Measurements from ENCODE around the gene DENND1A. TPM values are rescaled to one million over a fixed set of nuclear protein-coding genes. Genes with fewer than 3 reads are reported as not detected.

DENND1A gene
- total RNA-seq, 1 experiment from 2014 or later: 23.5 TPM

DNA sequence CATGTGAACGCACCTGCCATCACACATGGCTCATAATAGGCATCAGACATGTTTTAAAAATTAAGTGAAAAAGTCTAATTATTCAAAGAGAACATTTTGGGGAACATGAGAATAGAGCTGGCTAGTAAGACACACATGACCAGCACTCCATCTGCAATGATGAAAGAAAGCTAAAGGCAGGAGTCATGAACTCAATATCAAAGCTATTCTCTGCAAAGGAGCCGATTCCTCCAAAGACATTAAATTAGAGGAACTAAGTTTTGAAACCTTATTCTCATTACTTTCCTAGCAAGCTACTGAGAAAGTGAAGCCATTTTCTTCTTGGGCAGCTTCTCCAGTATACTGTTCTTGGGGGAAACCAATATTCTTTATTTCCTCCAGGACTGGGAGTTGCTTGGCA, 401.9 kb downstream of the DENND1A start (continued):
- TF ChIP-seq, protein P1, sequence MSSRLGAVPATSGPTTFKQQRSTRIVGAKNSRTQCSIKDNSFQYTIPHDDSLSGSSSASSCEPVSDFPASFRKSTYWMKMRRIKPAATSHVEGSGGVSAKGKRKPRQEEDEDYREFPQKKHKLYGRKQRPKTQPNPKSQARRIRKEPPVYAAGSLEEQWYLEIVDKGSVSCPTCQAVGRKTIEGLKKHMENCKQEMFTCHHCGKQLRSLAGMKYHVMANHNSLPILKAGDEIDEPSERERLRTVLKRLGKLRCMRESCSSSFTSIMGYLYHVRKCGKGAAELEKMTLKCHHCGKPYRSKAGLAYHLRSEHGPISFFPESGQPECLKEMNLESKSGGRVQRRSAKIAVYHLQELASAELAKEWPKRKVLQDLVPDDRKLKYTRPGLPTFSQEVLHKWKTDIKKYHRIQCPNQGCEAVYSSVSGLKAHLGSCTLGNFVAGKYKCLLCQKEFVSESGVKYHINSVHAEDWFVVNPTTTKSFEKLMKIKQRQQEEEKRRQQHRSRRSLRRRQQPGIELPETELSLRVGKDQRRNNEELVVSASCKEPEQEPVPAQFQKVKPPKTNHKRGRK (CRISPR knock-in tag; IDR thresholded peaks at IDR 0.05; ENCODE audit: borderline replicate concordance): no peak
- no peak for TF ChIP-seq TEAD1 (CRISPR knock-in tag; IDR thresholded peaks at IDR 0.05)

DNA sequence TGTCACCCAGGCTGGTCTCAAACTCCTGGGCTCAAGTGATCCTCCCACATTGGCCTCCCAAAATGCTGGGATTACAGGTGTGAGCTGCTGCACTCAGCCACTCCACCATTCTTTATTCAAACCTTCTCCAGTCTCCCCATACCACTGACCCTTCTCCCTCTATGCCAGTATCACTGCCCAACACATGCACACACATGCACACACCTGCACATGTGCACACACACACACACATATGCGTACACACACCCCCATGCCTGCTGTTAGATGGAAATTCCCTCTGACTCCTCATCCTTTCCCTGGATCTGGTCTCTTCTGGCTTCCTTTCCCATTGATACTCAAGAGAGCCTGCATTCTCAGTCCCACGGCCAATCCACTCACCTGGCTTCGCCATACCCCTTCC, 404.0 kb downstream of the DENND1A start:
- TF ChIP-seq CREM (CRISPR knock-in tag; IDR thresholded peaks at IDR 0.05): no peak
- no peak for TF ChIP-seq NFYB (CRISPR knock-in tag; conservative IDR thresholded peaks at IDR 0.05; ENCODE audit: low read depth)
- Mint-ChIP-seq H3K4me3 (no peak overlapping the region), H3K27ac (no peak overlapping the region), H3K36me3 (peaks cover 5% of the 10 kb centered on the region; the same call in 1 of the 2 replicates), H3K4me1 (no peaks in the 10 kb centered on the region; the same call in 1 of the 2 replicates), H3K27me3 (ENCODE audit: low read depth) (no peaks in the 10 kb centered on the region), H3K9me3 (peaks cover 6% of the 10 kb centered on the region)
- ChIA-PET CTCF (interaction anchor here (0.6 kb wide), 1 partner anchor 595 kb away, joined by 3 read pairs; no protein-coding TSS in a partner anchor), POLR2A (no interaction called here)
- DNase-seq (ENCODE audit: low spot score) (no peak), ATAC-seq (no peak)

DNA sequence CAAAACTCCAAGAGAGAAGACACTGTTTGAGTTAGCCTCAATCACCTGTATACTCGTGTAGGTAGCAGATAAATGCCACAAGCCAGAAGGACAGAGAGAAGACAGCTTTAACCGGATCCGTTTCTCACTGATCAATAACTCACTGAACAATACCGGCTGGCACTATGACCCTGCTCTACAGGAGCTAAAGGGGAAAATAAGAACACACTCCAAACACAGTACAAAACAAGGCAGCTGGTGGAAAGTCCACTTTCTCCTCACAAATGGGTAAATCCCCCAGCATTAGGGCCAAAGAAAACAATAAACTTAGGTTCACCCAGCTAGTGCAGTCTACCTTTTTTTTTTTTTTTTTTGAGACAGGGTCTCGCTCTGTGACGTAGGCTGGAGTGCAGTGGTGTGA, 404.5 kb downstream of the DENND1A start:
- DNase-seq (ENCODE audit: low spot score) (no peak), ATAC-seq (no peak)
- H3K9me3 Mint-ChIP-seq: peaks cover 6% of the 10 kb centered on the region
- H3K27me3 Mint-ChIP-seq (ENCODE audit: low read depth): no peaks in the 10 kb centered on the region
- H3K4me1 Mint-ChIP-seq: no peaks in the 10 kb centered on the region; the same call in 1 of the 2 replicates
- POLR2A ChIA-PET: no interaction called here
- peaks cover 5% of the 10 kb centered on the region; the same call in 1 of the 2 replicates for H3K36me3 Mint-ChIP-seq
- no peak overlapping the region for H3K4me3 Mint-ChIP-seq
- CTCF ChIA-PET: no interaction called here
- H3K27ac Mint-ChIP-seq: no peak overlapping the region
- no peak for TF ChIP-seq ETV6 (CRISPR knock-in tag; IDR thresholded peaks at IDR 0.05)
- TF ChIP-seq EMX1 (CRISPR knock-in tag; IDR thresholded peaks at IDR 0.05): no peak
- TF ChIP-seq, protein P2, sequence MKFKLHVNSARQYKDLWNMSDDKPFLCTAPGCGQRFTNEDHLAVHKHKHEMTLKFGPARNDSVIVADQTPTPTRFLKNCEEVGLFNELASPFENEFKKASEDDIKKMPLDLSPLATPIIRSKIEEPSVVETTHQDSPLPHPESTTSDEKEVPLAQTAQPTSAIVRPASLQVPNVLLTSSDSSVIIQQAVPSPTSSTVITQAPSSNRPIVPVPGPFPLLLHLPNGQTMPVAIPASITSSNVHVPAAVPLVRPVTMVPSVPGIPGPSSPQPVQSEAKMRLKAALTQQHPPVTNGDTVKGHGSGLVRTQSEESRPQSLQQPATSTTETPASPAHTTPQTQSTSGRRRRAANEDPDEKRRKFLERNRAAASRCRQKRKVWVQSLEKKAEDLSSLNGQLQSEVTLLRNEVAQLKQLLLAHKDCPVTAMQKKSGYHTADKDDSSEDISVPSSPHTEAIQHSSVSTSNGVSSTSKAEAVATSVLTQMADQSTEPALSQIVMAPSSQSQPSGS (CRISPR knock-in tag; IDR thresholded peaks at IDR 0.05; ENCODE audit: borderline replicate concordance, low read depth): no peak
- TF ChIP-seq ZNF416 (CRISPR knock-in tag; IDR thresholded peaks at IDR 0.05): no peak
- no peak for TF ChIP-seq NR3C1 (CRISPR knock-in tag; conservative IDR thresholded peaks at IDR 0.05; ENCODE audit: low read depth)
- TF ChIP-seq, protein P3, sequence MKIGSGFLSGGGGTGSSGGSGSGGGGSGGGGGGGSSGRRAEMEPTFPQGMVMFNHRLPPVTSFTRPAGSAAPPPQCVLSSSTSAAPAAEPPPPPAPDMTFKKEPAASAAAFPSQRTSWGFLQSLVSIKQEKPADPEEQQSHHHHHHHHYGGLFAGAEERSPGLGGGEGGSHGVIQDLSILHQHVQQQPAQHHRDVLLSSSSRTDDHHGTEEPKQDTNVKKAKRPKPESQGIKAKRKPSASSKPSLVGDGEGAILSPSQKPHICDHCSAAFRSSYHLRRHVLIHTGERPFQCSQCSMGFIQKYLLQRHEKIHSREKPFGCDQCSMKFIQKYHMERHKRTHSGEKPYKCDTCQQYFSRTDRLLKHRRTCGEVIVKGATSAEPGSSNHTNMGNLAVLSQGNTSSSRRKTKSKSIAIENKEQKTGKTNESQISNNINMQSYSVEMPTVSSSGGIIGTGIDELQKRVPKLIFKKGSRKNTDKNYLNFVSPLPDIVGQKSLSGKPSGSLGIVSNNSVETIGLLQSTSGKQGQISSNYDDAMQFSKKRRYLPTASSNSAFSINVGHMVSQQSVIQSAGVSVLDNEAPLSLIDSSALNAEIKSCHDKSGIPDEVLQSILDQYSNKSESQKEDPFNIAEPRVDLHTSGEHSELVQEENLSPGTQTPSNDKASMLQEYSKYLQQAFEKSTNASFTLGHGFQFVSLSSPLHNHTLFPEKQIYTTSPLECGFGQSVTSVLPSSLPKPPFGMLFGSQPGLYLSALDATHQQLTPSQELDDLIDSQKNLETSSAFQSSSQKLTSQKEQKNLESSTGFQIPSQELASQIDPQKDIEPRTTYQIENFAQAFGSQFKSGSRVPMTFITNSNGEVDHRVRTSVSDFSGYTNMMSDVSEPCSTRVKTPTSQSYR (CRISPR knock-in tag; IDR thresholded peaks at IDR 0.05): no peak
- TF ChIP-seq NFE2L1 (CRISPR knock-in tag; IDR thresholded peaks at IDR 0.05): no peak
- TF ChIP-seq, protein P4, sequence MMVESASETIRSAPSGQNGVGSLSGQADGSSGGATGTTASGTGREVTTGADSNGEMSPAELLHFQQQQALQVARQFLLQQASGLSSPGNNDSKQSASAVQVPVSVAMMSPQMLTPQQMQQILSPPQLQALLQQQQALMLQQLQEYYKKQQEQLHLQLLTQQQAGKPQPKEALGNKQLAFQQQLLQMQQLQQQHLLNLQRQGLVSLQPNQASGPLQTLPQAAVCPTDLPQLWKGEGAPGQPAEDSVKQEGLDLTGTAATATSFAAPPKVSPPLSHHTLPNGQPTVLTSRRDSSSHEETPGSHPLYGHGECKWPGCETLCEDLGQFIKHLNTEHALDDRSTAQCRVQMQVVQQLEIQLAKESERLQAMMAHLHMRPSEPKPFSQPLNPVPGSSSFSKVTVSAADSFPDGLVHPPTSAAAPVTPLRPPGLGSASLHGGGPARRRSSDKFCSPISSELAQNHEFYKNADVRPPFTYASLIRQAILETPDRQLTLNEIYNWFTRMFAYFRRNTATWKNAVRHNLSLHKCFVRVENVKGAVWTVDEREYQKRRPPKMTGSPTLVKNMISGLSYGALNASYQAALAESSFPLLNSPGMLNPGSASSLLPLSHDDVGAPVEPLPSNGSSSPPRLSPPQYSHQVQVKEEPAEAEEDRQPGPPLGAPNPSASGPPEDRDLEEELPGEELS (CRISPR knock-in tag; IDR thresholded peaks at IDR 0.05): no peak
- TF ChIP-seq, protein P5, sequence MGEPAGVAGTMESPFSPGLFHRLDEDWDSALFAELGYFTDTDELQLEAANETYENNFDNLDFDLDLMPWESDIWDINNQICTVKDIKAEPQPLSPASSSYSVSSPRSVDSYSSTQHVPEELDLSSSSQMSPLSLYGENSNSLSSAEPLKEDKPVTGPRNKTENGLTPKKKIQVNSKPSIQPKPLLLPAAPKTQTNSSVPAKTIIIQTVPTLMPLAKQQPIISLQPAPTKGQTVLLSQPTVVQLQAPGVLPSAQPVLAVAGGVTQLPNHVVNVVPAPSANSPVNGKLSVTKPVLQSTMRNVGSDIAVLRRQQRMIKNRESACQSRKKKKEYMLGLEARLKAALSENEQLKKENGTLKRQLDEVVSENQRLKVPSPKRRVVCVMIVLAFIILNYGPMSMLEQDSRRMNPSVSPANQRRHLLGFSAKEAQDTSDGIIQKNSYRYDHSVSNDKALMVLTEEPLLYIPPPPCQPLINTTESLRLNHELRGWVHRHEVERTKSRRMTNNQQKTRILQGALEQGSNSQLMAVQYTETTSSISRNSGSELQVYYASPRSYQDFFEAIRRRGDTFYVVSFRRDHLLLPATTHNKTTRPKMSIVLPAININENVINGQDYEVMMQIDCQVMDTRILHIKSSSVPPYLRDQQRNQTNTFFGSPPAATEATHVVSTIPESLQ (CRISPR knock-in tag; IDR thresholded peaks at IDR 0.05): no peak
- TF ChIP-seq, protein P6, sequence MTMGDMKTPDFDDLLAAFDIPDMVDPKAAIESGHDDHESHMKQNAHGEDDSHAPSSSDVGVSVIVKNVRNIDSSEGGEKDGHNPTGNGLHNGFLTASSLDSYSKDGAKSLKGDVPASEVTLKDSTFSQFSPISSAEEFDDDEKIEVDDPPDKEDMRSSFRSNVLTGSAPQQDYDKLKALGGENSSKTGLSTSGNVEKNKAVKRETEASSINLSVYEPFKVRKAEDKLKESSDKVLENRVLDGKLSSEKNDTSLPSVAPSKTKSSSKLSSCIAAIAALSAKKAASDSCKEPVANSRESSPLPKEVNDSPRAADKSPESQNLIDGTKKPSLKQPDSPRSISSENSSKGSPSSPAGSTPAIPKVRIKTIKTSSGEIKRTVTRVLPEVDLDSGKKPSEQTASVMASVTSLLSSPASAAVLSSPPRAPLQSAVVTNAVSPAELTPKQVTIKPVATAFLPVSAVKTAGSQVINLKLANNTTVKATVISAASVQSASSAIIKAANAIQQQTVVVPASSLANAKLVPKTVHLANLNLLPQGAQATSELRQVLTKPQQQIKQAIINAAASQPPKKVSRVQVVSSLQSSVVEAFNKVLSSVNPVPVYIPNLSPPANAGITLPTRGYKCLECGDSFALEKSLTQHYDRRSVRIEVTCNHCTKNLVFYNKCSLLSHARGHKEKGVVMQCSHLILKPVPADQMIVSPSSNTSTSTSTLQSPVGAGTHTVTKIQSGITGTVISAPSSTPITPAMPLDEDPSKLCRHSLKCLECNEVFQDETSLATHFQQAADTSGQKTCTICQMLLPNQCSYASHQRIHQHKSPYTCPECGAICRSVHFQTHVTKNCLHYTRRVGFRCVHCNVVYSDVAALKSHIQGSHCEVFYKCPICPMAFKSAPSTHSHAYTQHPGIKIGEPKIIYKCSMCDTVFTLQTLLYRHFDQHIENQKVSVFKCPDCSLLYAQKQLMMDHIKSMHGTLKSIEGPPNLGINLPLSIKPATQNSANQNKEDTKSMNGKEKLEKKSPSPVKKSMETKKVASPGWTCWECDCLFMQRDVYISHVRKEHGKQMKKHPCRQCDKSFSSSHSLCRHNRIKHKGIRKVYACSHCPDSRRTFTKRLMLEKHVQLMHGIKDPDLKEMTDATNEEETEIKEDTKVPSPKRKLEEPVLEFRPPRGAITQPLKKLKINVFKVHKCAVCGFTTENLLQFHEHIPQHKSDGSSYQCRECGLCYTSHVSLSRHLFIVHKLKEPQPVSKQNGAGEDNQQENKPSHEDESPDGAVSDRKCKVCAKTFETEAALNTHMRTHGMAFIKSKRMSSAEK (CRISPR knock-in tag; IDR thresholded peaks at IDR 0.05; ENCODE audit: borderline replicate concordance): no peak
- TF ChIP-seq, protein P7, sequence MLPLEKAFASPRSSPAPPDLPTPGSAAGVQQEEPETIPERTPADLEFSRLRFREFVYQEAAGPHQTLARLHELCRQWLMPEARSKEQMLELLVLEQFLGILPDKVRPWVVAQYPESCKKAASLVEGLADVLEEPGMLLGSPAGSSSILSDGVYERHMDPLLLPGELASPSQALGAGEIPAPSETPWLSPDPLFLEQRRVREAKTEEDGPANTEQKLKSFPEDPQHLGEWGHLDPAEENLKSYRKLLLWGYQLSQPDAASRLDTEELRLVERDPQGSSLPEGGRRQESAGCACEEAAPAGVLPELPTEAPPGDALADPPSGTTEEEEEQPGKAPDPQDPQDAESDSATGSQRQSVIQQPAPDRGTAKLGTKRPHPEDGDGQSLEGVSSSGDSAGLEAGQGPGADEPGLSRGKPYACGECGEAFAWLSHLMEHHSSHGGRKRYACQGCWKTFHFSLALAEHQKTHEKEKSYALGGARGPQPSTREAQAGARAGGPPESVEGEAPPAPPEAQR (CRISPR knock-in tag; IDR thresholded peaks at IDR 0.05): no peak
- TF ChIP-seq, protein P8, sequence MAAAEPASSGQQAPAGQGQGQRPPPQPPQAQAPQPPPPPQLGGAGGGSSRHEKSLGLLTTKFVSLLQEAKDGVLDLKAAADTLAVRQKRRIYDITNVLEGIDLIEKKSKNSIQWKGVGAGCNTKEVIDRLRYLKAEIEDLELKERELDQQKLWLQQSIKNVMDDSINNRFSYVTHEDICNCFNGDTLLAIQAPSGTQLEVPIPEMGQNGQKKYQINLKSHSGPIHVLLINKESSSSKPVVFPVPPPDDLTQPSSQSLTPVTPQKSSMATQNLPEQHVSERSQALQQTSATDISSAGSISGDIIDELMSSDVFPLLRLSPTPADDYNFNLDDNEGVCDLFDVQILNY (CRISPR knock-in tag; IDR thresholded peaks at IDR 0.05): no peak
